Upper lobe of left lung (tissue), 4 donors: ENCODE data around the gene COG4.

Experiments used
- POLR2A ChIP-seq, 4 donors: fragments of 450-650 bp; IDR thresholded peaks; one replicate each; pipeline ENCODE4 v1.5.1; 2016 to 2017; ENCODE audit warnings: antibody characterized with exemption in 4 of 4, mild to moderate bottlenecking in 2 of 4
- POLR2AphosphoS5 ChIP-seq, 2 donors: sonication (generic); formaldehyde crosslinking; IDR thresholded peaks; one replicate each; pipeline ENCODE4 v1.5.1; 2017; ENCODE audit warnings: antibody characterized with exemption in 2 of 2
- TF ChIP-seq, protein P1 (sequence below), 6 experiments: fragments of 450-650 bp in 4 of 6; fragments of 200-600 bp in 2 of 6; sonication (generic) in 2 of 6; IDR thresholded peaks; one replicate each; pipeline ENCODE4 v1.5.1; 2016 to 2019; ENCODE audit warnings: antibody characterized with exemption in 6 of 6

- TF ChIP-seq, protein P1, sequence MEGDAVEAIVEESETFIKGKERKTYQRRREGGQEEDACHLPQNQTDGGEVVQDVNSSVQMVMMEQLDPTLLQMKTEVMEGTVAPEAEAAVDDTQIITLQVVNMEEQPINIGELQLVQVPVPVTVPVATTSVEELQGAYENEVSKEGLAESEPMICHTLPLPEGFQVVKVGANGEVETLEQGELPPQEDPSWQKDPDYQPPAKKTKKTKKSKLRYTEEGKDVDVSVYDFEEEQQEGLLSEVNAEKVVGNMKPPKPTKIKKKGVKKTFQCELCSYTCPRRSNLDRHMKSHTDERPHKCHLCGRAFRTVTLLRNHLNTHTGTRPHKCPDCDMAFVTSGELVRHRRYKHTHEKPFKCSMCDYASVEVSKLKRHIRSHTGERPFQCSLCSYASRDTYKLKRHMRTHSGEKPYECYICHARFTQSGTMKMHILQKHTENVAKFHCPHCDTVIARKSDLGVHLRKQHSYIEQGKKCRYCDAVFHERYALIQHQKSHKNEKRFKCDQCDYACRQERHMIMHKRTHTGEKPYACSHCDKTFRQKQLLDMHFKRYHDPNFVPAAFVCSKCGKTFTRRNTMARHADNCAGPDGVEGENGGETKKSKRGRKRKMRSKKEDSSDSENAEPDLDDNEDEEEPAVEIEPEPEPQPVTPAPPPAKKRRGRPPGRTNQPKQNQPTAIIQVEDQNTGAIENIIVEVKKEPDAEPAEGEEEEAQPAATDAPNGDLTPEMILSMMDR (IDR thresholded peaks at IDR 0.05) = no peak
- TF ChIP-seq POLR2A (IDR thresholded peaks at IDR 0.05) (no peak), POLR2AphosphoS5 (IDR thresholded peaks at IDR 0.05) (no peak)
Observed at GRCh38 chr16:70467608-70468007, 55.7 kb downstream of the COG4 start.
